Neural crest cell (in vitro differentiated cells): ENCODE results near the gene ANKFY1. TPM values are rescaled to one million over a fixed set of nuclear protein-coding genes. Genes with fewer than 3 reads are reported as not detected.

Experiments
- DNase-seq: peaks from one replicate; pipeline ENCODE4 v3.0.0; 2021; ENCODE audit warnings: low read depth, mixed read lengths, low spot score
- H3K27ac Mint-ChIP-seq: one replicate; pipeline ENCODE4 v1.8.0; 2021; ENCODE audit warnings: mild to moderate bottlenecking, mixed read lengths; ENCODE audit not compliant: unreplicated experiment
- H3K27me3 Mint-ChIP-seq: 2 replicates; pipeline ENCODE4 v1.8.0; 2021; ENCODE audit warnings: low read depth, mild to moderate bottlenecking, mixed read lengths
- H3K36me3 Mint-ChIP-seq: 2 replicates; pipeline ENCODE4 v1.8.0; 2021; ENCODE audit warnings: low read depth, mild to moderate bottlenecking, mixed read lengths
- H3K4me1 Mint-ChIP-seq: 2 replicates; pipeline ENCODE4 v1.8.0; 2021; ENCODE audit warnings: mixed read lengths
- H3K4me3 Mint-ChIP-seq: one replicate; pipeline ENCODE4 v1.8.0; 2021; ENCODE audit warnings: mild to moderate bottlenecking, mixed read lengths
- H3K9me3 Mint-ChIP-seq: 2 replicates; pipeline ENCODE4 v1.8.0; 2021; ENCODE audit warnings: mixed read lengths
- CTCF ChIP-seq: fragments of 200-600 bp; sonication (generic); conservative IDR thresholded peaks from 2 replicates; pipeline ENCODE4 v1.5.0; 2021; ENCODE audit warnings: antibody characterized with exemption, mild to moderate bottlenecking
- total RNA-seq: library from RNA; stranded (reverse); gene quantifications from 2 replicates; pipeline ENCODE4 v1.2.1, GENCODE V29; 2021

ANKFY1 gene
- total RNA-seq, 1 donor from 2014 or later, result 73.5 TPM

DNA sequence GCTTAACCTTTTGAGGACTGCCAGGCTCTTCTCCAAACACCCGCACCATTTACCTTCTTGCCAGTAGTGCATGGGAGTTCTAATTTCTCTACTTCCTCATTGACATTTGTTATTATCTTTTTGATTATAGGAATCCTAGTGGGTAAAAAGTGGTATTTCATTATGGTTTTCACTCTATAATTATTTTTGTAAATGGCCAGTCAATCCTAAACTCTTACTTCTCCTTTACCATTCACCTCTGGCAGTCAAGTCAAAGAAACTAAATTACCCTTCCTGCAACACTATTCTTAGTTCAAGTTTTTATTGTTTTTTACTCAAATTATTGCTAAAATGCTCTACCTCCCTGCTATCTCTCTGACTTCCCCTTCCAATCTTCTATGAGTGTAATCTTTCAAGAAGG is 29.8 kb upstream of the ANKFY1 start:
- Mint-ChIP-seq H3K27me3 (no peaks in the 10 kb centered on the region), H3K36me3 (no peaks in the 10 kb centered on the region), H3K4me1 (peaks cover 14% of the 10 kb centered on the region), H3K27ac (no peak overlapping the region), H3K4me3 (no peak overlapping the region), H3K9me3 (no peaks in the 10 kb centered on the region)
- TF ChIP-seq CTCF, result peak; percentile 13
- DNase-seq, result no peak

DNA sequence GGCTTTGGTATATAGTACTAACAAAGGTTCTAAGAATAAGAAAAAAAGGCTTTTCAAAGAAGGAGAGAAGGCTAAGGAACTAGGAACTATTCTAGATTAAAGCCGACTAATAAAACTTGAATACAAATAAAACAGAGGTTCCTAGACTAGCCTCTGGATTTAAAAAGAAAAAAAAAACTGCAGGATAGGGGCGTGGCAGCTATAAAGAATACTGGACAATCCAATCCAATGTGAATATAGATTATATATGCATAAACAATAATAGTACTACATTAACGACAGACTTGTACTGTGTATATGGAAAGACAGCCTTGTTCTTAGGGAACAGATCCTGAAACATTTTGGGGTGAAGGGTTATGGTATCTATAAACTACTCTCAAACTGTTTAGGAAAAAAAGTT is 23.9 kb upstream of the ANKFY1 start:
- no peak overlapping the region for H3K27ac Mint-ChIP-seq
- H3K27me3 Mint-ChIP-seq, result no peaks in the 10 kb centered on the region
- no peaks in the 10 kb centered on the region for H3K4me1 Mint-ChIP-seq
- no peak for TF ChIP-seq CTCF
- H3K4me3 Mint-ChIP-seq, result no peak overlapping the region
- DNase-seq, result no peak
- peaks cover 3% of the 10 kb centered on the region for H3K36me3 Mint-ChIP-seq
- H3K9me3 Mint-ChIP-seq, result no peaks in the 10 kb centered on the region

- no peaks in the 10 kb centered on the region for H3K27me3 Mint-ChIP-seq
- peaks cover 15% of the 10 kb centered on the region for H3K36me3 Mint-ChIP-seq
- H3K4me3 Mint-ChIP-seq, result no peak overlapping the region
- no peak for TF ChIP-seq CTCF
- H3K9me3 Mint-ChIP-seq, result no peaks in the 10 kb centered on the region
- no peak overlapping the region for H3K27ac Mint-ChIP-seq
- H3K4me1 Mint-ChIP-seq, result no peaks in the 10 kb centered on the region
- no peak for DNase-seq
Measured at GRCh38 chr17:4276514-4276913, 12.7 kb upstream of the ANKFY1 start.

GRCh38 chr17:4272972-4273368 is 9.2 kb upstream of the ANKFY1 start:
- Mint-ChIP-seq H3K27ac (no peak overlapping the region), H3K4me1 (no peaks in the 10 kb centered on the region), H3K9me3 (no peaks in the 10 kb centered on the region), H3K4me3 (no peak overlapping the region), H3K27me3 (no peaks in the 10 kb centered on the region), H3K36me3 (peaks cover 18% of the 10 kb centered on the region)
- DNase-seq, result no peak
- no peak for TF ChIP-seq CTCF

- Mint-ChIP-seq H3K27me3 (no peaks in the 10 kb centered on the region), H3K4me3 (no peak overlapping the region), H3K4me1 (no peaks in the 10 kb centered on the region), H3K36me3 (peaks cover 18% of the 10 kb centered on the region), H3K27ac (no peak overlapping the region), H3K9me3 (no peaks in the 10 kb centered on the region)
- DNase-seq, result no peak
- TF ChIP-seq CTCF, result no peak
Measured at GRCh38 chr17:4272213-4272971, 8.6 kb upstream of the ANKFY1 start.
